Breast epithelium (tissue), 4 donors: Measurements from ENCODE around the gene EIF4G3. TPM values are rescaled to one million over a fixed set of nuclear protein-coding genes. Genes with fewer than 3 reads are reported as not detected.

Experiments
- DNase-seq, 2 donors: peaks; one replicate each; pipeline ENCODE4 v3.0.0-alpha.2; 2019; ENCODE audit warnings: low spot score in 2 of 2
- H3K27ac ChIP-seq, 2 donors: fragments of 200-600 bp; sonication (generic) in 1 of 2; one replicate each; pipeline ENCODE4 v1.5.1; 2016 to 2019; ENCODE audit warnings: mild to moderate bottlenecking in 1 of 2
- H3K27me3 ChIP-seq, 2 donors: fragments of 200-600 bp; sonication (generic) in 1 of 2; one replicate each; pipeline versions ENCODE4 v1.5.1 to v1.6.0; 2017 to 2019; ENCODE audit warnings: control low read depth in 1 of 2, mild to moderate bottlenecking in 1 of 2
- H3K36me3 ChIP-seq: fragments of 200-600 bp; one replicate; pipeline ENCODE4 v1.5.1; 2019
- H3K4me1 ChIP-seq, 2 donors: fragments of 200-600 bp; sonication (generic); one replicate each; pipeline ENCODE4 v1.5.1; 2016 to 2019; ENCODE audit warnings: control low read depth in 1 of 2
- H3K4me3 ChIP-seq, 3 donors: fragments of 200-600 bp; sonication (generic); 1 replicate in 2 of 3; 2 replicates in 1 of 3; pipeline ENCODE4 v1.5.1; 2016 to 2019; ENCODE audit warnings: mild to moderate bottlenecking in 3 of 3, moderate library complexity in 2 of 3
- H3K9me3 ChIP-seq, 2 donors: fragments of 200-600 bp; sonication (generic) in 1 of 2; one replicate each; pipeline ENCODE4 v1.5.1; 2016 to 2019; ENCODE audit warnings: control low read depth in 1 of 2
- POLR2A ChIP-seq: fragments of 450-650 bp; IDR thresholded peaks from one replicate; pipeline ENCODE4 v1.6.1; 2016; ENCODE audit warnings: antibody characterized with exemption, mild to moderate bottlenecking, moderate library complexity
- POLR2AphosphoS5 ChIP-seq, 3 donors: sonication (generic); formaldehyde crosslinking; IDR thresholded peaks; one replicate each; pipeline ENCODE4 v1.6.1; 2017; ENCODE audit warnings: antibody characterized with exemption in 3 of 3
- intact Hi-C: fragments of 100-400 bp; cut with DNase I; formaldehyde crosslinking; loops from one replicate; pipeline ENCODE4 v1.15.1; 2023; ENCODE audit warnings: low total_unique reads
- total RNA-seq, 3 donors: library from RNA; depleted of rRNA; stranded (reverse); fragments of >200 nt; gene quantifications; one replicate each; pipeline ENCODE4 v1.1.0, GENCODE V29; 2016
- TF ChIP-seq, protein P1 (sequence below), 3 donors: fragments of 450-650 bp; IDR thresholded peaks; one replicate each; pipeline ENCODE4 v1.5.1; 2016 to 2017; ENCODE audit warnings: antibody characterized with exemption in 3 of 3, mild to moderate bottlenecking in 3 of 3, moderate library complexity in 3 of 3

Gene EIF4G3
- total RNA-seq, 3 donors from 2014 or later, result 37.8 to 52.4 (median 50.8) TPM

DNA sequence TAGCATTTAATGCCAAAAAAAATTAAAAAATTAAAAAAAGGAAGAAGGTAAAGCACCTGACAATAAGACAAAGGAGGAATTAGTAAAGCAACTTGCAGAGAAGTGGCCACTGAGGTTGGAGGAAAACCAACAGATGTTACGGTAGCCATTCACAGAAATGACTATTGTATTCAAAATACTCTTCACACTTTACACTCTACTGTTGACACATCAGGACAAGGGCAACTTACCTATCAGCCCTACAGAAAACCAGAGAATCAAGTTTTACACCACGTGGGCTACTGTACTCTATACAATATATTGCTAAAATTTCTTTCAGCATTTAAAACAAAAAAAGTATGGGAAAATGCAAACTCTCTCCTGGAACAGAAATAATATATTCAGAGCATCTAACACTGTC, 70.0 kb downstream of the EIF4G3 start:
- no peaks in the 10 kb centered on the region for H3K4me1 ChIP-seq
- H3K4me3 ChIP-seq, result no peak overlapping the region

GRCh38 chr1:21106238-21106637, 70.5 kb downstream of the EIF4G3 start:
- no peak for TF ChIP-seq POLR2A
- no peak overlapping the region for H3K4me3 ChIP-seq
- H3K36me3 ChIP-seq, result no peaks in the 10 kb centered on the region
- no peaks in the 10 kb centered on the region for H3K9me3 ChIP-seq
- no peaks in the 10 kb centered on the region for H3K4me1 ChIP-seq
- no peaks in the 10 kb centered on the region for H3K27me3 ChIP-seq
- intact Hi-C loops, result no loop called here
- H3K27ac ChIP-seq, result no peak overlapping the region
- no peak for DNase-seq

More for the DNA sequence above, 70.0 kb downstream of the EIF4G3 start:
- intact Hi-C loops, result no loop called here
- TF ChIP-seq, protein P1, sequence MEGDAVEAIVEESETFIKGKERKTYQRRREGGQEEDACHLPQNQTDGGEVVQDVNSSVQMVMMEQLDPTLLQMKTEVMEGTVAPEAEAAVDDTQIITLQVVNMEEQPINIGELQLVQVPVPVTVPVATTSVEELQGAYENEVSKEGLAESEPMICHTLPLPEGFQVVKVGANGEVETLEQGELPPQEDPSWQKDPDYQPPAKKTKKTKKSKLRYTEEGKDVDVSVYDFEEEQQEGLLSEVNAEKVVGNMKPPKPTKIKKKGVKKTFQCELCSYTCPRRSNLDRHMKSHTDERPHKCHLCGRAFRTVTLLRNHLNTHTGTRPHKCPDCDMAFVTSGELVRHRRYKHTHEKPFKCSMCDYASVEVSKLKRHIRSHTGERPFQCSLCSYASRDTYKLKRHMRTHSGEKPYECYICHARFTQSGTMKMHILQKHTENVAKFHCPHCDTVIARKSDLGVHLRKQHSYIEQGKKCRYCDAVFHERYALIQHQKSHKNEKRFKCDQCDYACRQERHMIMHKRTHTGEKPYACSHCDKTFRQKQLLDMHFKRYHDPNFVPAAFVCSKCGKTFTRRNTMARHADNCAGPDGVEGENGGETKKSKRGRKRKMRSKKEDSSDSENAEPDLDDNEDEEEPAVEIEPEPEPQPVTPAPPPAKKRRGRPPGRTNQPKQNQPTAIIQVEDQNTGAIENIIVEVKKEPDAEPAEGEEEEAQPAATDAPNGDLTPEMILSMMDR (IDR thresholded peaks at IDR 0.05), result no peak
- no peak for TF ChIP-seq POLR2A
- H3K27ac ChIP-seq, result no peak overlapping the region
- no peak for DNase-seq
- H3K9me3 ChIP-seq, result no peaks in the 10 kb centered on the region
- H3K27me3 ChIP-seq, result no peaks in the 10 kb centered on the region
- no peaks in the 10 kb centered on the region for H3K36me3 ChIP-seq

- Histone ChIP-seq H3K4me3 (no peak overlapping the region), H3K36me3 (no peaks in the 10 kb centered on the region)
- TF ChIP-seq, protein P1 (IDR thresholded peaks at IDR 0.05), result no peak
- no peak for TF ChIP-seq POLR2AphosphoS5 (IDR thresholded peaks at IDR 0.05)
- no peak for TF ChIP-seq POLR2A
Observed at GRCh38 chr1:21105807-21106206, 70.9 kb downstream of the EIF4G3 start.

GRCh38 chr1:21104683-21105082, 72.0 kb downstream of the EIF4G3 start:
- intact Hi-C loops, result no loop called here
- DNase-seq, result no peak
- no peaks in the 10 kb centered on the region for H3K36me3 ChIP-seq
- H3K27me3 ChIP-seq, result no peaks in the 10 kb centered on the region
- no peak overlapping the region for H3K27ac ChIP-seq
- TF ChIP-seq POLR2A (no peak), POLR2AphosphoS5 (IDR thresholded peaks at IDR 0.05) (no peak)
- TF ChIP-seq, protein P1 (IDR thresholded peaks at IDR 0.05), result no peak
- H3K4me3 ChIP-seq, result no peak overlapping the region
- no peaks in the 10 kb centered on the region for H3K9me3 ChIP-seq
- no peaks in the 10 kb centered on the region for H3K4me1 ChIP-seq

More at GRCh38 chr1:21105807-21106206, 70.9 kb downstream of the EIF4G3 start:
- Histone ChIP-seq H3K27ac (no peak overlapping the region), H3K27me3 (no peaks in the 10 kb centered on the region), H3K4me1 (no peaks in the 10 kb centered on the region), H3K9me3 (no peaks in the 10 kb centered on the region)
- no peak for DNase-seq
- intact Hi-C loops, result no loop called here

DNA sequence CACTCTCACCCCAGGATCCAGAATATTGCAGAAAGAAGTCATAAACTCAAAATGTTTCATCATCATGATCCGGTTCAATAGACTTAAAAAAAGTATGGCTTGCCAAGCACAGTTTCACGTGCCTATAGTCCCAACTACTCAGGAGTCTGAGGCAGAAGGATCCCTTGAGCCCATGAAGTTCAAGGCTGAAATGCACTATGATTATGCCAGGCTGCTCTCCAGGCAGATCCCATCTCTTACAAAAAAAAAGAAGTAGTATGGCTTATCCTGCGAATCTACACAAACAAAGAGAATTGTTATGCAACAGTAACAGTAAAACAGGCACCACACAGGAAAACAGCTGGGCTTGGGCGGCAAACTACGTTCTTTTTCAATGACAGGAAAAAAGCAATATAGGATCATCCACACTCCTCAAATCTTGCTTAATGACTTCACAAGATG, 76.2 kb downstream of the EIF4G3 start:
- intact Hi-C loops, result no loop called here
- TF ChIP-seq POLR2A (no peak), POLR2AphosphoS5 (IDR thresholded peaks at IDR 0.05) (no peak)
- TF ChIP-seq, protein P1 (IDR thresholded peaks at IDR 0.05), result no peak
- Histone ChIP-seq H3K9me3 (no peaks in the 10 kb centered on the region), H3K27ac (no peak overlapping the region), H3K4me1 (no peaks in the 10 kb centered on the region), H3K27me3 (no peaks in the 10 kb centered on the region), H3K4me3 (no peak overlapping the region), H3K36me3 (no peaks in the 10 kb centered on the region)
- DNase-seq, result no peak

- TF ChIP-seq POLR2AphosphoS5 (IDR thresholded peaks at IDR 0.05) (no peak), POLR2A (no peak)
- TF ChIP-seq, protein P1 (IDR thresholded peaks at IDR 0.05), result no peak
- H3K9me3 ChIP-seq, result no peaks in the 10 kb centered on the region
- no peaks in the 10 kb centered on the region for H3K36me3 ChIP-seq
- no peaks in the 10 kb centered on the region for H3K27me3 ChIP-seq
- no peak for DNase-seq
- no peak overlapping the region for H3K4me3 ChIP-seq
- no peak overlapping the region for H3K27ac ChIP-seq
- H3K4me1 ChIP-seq, result no peaks in the 10 kb centered on the region
- intact Hi-C loops, result no loop called here
Observed at GRCh38 chr1:21099869-21100131, 76.9 kb downstream of the EIF4G3 start.
